Measurements from ENCODE around the gene PIN1.

Gene PIN1

DNA sequence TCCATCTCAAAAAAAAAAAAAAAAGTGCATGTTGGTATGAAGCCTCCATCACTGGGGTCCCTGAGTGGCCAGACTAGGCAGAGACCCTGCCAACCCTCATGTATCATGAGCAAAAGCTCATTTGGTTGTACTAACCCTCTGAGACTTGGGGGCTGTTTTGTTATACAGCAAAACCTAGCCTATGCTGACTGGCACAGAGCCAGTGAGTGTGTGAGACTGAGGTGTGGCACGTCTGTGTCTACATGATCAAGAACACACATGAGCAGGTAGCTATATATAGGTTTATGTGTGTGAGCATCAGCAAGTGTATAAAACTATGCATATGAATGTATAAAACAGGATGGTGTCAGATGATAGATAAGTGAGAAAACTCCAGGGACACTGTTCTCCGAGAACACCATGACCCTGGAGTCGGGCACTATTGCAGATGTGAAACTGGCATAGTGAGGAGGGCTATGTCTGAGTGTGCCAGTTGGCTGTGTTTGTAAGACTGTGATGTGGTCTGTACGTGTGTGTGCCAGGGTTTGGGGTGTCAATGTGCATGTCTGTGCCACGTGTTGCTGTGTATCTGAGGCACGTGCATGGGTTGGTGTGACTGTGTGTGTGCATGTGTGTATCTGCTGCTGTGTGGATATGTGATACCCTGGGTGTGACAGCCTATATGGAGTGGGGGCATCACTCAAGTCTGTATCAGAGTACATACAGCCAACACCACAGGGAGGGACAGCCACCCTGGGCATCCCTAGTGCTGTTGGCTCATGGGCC, 56.7 kb downstream of the PIN1 start:
- DNase-seq: no peak
